Suppressor macrophage (primary cell): Measurements from ENCODE around the gene CCNC.
"Not testable (repeated sequence)": the region's sequence is repeated elsewhere in the genome, so short reads cannot be mapped to it uniquely, and the experiment has no call there.

Experiments used
- DNase-seq, 4 experiments: peaks; one replicate each; pipeline ENCODE4 v3.0.0-alpha.2; 2020 to 2022

The CCNC gene

GRCh38 chr6:99602520-99603420 lies 34.3 kb upstream of the CCNC start:
- peak in 2 of 4 experiments; percentile 28 to 48 for DNase-seq

DNA sequence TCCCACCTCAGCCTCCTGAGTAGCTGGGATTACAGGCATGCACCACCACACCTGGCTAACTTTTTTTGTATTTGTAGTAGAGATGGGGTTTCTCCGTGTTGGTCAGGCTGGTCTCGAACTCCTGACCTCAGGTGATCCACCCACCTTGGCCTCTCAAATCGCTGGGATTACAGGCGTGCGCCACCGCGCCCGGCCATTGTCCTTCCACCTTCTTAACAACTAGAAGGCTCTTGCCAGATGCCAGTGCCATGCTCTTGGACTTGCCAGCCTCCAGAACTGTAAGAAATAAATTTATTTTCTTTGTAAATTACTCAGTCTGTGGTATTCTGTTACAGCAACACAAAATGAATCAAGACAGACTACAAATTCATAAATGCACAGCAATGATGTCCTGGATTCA lies 26.2 kb upstream of the CCNC start:
- not testable (repeated sequence) for DNase-seq

- peak in 3 of 4 experiments; percentile 41 to 91 (median 86) for DNase-seq
These were observed 24.4 kb upstream of the CCNC start for GRCh38 chr6:99592900-99593299.

- DNase-seq = no peak
These were observed 23.4 kb upstream of the CCNC start for GRCh38 chr6:99591673-99592364.

DNA sequence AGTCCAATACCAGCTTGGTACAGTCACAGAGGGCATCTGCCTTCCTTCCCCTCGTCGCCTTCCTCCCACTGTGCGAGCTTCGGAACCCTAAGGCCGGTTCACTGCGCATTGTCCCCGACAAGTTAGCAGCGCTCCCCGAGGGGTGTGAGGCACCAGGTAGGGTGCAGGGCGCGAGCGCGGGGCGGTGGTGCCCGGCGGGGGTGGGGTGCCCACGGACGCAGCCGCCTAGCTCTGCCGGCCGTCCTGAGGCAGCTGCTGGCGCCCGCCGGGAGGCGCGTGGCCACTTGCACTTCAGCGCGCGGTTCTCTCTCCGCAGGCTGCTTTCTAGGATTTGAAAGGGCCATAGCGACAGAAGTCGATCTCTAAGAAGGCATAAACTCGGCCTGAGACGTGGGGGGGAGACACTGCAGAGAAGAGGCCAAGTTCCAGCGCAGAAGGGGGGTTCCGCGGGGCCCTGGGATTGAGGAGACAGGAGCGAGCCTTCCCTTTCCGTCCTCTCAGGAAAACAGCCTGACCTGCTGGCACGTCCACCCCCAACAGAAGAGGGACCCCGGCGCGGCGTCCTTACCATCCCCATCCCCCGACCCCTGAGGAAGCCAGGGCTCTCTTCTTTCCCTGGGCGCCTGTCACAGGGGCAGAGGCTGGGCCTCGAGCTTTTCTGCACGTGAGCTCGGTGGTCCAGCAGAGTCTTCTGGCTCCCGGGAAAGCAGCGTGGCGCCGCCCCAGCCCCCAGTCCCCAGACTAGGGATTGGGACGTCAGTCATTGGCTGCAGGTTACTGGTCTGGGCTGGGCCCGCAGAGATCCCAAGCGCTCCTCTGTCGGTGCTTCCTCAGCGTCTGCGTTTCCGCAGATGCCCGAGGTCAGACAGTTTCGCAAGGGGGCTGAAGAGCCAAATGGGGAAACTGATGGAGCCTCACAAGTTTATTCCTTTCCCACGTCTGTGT lies 22.5 kb upstream of the CCNC start:
- peak in 3 of 4 experiments; percentile 58 to 70 (median 67) for DNase-seq

DNA sequence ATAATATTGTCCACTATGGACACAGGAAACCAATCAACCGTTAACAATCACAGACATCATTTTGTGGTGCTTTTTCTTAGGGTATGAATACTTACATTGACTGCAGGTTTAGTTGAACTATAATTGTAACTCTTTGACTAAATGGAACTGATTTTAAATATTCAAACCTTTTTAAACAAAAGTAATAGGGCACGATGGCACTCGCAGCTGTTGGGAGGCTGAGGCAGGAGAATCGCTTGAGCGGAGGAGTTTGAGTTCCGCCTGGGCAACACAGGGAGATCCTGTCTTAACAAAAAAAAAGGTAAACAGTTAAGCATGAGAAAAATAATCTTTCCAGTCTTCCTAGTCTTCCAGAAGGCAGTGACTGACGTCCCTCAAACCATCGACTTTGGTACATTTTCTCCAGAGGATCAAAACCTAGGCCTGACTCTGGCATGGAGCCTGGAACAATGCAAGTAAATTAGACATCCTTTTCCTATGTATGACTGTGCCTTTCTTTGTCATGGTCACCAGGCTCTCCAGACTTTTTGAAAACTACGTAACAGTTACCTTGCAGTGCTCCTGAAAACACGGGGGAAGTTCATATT lies 21.5 kb upstream of the CCNC start:
- DNase-seq = no peak

DNA sequence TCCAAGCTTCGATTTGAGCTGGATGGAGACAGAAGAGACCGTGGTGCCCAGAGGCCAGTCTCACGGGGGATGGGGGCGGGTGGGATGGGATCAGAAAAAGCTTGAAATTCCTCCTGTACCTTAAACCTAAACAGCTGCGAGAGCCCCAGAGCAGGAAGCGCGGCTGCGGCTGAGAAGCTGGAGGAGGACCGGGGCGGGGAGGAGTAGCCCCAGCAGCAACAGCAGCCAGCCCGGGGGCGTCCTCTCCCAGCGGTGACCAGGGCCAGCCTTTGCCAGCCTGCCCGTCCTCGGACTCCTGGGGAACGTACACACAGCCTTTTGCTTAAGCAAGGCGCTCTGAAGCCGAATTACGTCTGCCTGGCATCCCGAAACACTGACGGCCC lies 20.8 kb upstream of the CCNC start:
- DNase-seq = peak in 2 of 4 experiments; percentile 29 to 44

DNA sequence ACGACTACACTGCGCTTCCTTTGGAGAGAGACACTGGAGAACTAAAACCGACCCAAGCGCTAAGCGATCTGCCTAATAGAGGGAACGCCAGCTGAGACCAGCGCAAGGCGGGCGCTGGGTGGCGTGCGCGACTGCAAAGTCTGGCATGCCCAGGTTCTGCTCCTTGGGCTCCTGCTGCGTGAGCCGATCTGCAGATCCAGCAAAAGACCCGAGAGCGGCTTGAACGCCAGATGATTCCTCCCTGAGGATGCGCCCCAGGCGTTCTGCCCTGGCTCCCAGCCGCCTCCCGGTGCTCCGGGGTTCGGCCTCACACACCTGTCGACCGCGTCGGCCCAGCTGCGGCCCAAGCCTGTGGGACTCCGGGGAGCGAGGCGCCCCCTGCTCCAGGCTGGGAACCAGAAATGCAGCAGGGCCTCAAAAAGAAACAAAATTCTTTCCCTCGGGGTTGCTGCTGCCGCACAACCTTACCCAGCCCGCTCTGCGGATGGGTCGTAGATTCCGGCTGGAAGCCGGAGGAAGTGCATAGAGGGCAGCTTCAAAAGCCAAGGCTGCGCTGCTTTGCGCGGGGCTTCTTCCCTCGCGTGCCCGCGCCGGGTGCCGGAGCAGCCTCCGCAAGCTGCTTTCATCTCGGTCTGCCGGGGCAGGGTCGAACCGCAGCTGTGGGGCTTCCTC lies 20.3 kb upstream of the CCNC start:
- peak; percentile 79 to 90 (median 85) for DNase-seq

DNA sequence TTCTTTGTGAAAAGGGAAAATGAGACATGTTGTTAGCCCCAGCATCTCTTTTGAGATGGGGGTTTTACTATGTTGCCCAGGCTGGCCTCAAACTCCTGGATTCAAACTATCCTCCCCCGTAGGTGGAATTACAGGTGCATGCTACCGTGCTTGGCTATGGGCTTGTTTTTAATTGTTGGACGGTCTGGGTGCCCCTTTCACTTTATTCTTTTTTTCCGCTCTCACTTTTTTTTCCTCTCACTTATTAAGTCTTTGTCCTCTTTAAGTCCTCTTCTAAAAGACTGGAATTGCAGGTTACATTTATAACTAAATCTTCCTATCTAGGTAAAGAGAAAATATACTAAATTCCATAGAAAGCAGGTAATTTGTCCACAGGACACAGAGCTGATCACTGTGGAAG lies 19.3 kb upstream of the CCNC start:
- no peak for DNase-seq

GRCh38 chr6:99579781-99580180 lies 11.3 kb upstream of the CCNC start:
- no peak for DNase-seq

- no peak for DNase-seq
These were observed 7.2 kb upstream of the CCNC start for GRCh38 chr6:99575544-99576227.

DNA sequence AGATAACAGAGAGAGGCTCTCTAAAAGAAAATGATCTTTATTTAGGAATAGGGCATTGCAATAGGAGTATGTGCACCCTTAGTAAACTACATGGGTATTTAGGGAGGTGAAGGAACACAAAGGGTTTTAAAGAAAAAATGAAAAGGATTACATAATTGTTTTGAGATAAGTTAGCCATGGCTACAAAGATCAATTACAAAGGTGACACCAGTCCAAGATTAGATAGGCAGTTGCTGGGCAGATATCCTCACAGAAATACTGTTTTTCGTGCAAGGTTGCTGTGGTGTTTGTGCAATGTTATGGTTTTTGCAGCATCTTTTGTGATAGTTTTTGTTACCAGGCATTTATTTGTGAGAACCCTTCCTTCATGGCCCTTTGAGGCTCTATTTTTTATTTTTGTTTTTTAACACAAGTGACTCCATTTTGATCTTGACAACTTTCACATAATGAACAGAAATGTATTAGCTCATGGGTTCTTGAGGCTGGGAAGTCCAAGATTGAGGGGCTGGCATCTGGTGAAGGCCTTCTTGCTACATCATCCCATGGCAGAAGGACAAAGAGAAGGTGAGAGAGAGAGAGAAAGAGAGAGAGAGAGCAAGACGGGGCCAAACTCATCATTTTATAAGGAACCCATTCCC lies 5.6 kb upstream of the CCNC start:
- no peak for DNase-seq

DNA sequence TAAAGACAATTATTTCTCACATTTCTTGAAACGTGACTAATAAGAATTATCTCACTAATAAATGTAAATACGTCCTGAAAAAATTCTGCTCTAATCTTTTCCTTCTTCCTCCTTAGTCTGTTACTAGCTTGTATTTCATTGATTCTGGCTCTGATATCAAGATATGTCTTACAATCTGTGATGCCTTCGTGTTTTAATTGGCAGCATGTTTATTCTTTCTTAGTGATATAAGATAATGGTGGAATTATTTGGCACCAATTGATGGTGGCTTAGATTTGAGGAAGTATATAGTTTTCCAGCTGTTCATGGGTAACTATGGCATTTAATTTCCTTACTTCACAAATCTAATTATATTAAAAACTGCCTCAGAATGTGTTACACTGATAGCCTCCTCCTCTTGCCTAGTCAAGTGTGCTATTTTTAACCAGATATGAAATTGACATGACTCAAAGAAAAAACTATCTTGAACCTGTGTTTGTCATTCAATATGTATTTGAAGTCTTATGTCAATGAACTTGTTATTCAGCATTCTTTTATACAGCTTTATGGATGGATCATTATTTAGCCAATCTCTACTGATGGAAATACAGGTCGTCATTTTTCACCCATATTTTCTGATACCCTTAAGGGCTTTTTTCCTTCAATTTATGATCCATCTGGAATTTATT lies 5.3 kb downstream of the CCNC start:
- no peak for DNase-seq

DNA sequence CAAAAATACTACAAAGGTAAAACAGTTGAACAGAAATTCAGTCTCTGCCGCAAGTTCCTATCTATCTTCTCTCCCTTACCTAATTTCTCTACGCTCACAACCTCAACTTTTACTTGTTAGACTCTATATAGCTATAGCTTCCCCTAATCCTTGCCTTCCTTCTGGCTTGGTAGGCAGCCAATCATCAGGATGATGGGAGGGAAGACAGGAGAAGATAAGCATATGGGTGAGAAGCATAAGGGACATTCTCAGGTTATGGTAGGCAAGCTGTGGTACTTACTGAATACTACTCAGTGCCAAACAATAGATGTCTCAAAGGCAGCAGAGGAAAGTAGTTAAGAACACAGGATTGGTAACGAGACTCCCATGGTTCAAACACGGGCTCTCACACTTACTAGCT lies 7.8 kb downstream of the CCNC start:
- DNase-seq = no peak

DNA sequence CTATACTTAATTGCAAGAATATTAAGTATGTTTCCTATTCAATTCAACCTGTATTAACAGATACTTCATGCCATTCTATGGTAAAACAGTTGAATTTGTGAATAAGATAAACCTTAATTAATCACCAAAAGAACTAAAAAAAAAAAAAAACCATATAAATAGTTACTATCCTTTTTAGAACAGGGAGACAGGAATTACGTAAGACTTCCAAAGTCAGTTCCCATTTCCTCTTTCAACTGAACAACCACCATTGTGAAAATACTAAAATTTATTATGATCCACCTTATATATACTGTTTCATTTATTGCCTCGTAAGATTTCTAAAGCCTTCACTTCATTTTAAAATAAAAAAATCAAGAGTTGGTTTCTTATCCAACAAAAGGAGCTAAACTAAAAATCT lies 9.4 kb downstream of the CCNC start:
- peak in 3 of 4 experiments; percentile 10 to 58 (median 47) for DNase-seq

GRCh38 chr6:99553888-99554287 lies 14.6 kb downstream of the CCNC start:
- DNase-seq = no peak

- DNase-seq = no peak
These were observed 18.3 kb downstream of the CCNC start for GRCh38 chr6:99550046-99550748.

GRCh38 chr6:99548706-99549105 lies 19.8 kb downstream of the CCNC start:
- DNase-seq = no peak

GRCh38 chr6:99547526-99547925 lies 20.9 kb downstream of the CCNC start:
- no peak for DNase-seq
